ENCODE data around the gene NECTIN2.

Gene NECTIN2

DNA sequence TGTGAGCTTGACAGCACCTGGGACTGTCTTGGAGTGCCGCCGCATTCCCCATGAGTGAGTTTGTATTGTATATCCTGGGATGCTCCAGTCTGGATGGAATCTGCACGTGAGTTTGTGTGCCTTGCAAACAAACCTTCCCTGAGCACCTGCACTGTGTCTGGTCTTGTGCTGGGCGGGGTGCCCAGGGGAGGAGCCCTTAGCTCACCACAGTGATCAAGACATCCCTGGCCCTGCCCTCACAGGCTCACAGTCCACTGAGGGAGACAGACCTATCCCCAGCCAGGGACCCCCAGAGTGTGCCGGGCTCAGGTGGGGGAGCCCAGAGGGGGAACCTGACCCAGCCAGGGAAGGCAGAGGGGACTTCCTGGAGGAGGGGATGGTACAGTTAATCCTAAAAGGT lies 38.9 kb upstream of the NECTIN2 start:
- TF ChIP-seq, protein P1, sequence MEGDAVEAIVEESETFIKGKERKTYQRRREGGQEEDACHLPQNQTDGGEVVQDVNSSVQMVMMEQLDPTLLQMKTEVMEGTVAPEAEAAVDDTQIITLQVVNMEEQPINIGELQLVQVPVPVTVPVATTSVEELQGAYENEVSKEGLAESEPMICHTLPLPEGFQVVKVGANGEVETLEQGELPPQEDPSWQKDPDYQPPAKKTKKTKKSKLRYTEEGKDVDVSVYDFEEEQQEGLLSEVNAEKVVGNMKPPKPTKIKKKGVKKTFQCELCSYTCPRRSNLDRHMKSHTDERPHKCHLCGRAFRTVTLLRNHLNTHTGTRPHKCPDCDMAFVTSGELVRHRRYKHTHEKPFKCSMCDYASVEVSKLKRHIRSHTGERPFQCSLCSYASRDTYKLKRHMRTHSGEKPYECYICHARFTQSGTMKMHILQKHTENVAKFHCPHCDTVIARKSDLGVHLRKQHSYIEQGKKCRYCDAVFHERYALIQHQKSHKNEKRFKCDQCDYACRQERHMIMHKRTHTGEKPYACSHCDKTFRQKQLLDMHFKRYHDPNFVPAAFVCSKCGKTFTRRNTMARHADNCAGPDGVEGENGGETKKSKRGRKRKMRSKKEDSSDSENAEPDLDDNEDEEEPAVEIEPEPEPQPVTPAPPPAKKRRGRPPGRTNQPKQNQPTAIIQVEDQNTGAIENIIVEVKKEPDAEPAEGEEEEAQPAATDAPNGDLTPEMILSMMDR (IDR thresholded peaks at IDR 0.05; ENCODE audit: extremely low read depth, insufficient read depth, missing control alignments), result no peak
- DNase-seq (ENCODE audit: low spot score), result peak; percentile 22
- in situ Hi-C loops (cut with MboI; ENCODE audit: low pct_unique_long_range_greater_than_20kb, low sequenced_read_pairs, unreplicated experiment), result no loop called here

- DNase-seq (ENCODE audit: low spot score), result peak; percentile 66
Measured at GRCh38 chr19:44807652-44808462, 38.2 kb upstream of the NECTIN2 start.

DNA sequence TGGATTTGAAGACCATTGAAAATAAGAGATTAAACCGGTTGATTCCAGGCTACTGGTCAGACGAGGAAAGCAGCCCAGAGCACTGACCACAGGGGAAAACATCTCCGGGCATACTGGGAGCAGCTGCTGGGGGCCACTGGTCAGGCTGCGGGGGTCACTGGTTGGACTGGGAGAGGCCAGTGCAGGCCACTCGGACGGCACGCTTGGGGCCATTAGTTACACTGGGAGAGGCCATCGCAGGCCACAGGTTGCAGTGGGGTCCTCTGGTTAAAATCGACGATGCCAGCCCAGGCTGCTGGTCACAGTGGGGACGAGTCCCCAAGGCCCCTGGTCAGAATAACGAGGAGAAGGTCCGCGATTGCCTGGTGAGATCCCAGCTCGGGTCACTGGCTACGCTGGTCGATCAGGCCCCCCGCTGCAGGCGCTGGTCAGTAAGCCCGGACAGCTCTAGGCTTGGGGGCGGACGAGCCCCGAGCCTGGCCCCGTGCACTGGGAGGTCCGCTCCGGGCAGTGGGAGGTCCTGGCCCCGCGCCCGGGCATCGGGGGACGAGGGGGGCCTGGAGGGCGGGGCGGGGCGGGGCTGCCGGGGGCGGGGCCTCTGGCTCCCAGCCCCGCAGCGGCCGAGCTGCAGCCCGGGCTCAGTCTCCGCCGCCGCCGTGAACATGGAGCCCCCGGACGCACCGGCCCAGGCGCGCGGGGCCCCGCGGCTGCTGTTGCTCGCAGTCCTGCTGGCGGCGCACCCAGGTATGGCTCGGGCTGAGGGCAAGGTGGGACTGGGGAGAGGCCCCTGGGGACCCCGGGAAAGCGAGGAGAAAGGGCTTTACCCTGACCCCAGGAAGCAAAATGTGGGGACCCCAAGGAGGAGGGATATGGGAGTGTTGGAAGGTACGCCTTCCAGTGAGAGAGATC lies 37.4 kb upstream of the NECTIN2 start, which contains the start of gene BCAM:
Gene BCAM, plus strand, starts transcription at position 641 of the 909 bp plus-strand sequence. Its CDS starts 22 bp downstream, at position 663.
- in situ Hi-C loops (cut with MboI; ENCODE audit: low pct_unique_long_range_greater_than_20kb, low sequenced_read_pairs, unreplicated experiment), result no loop called here
- peak; percentile 72 for DNase-seq (ENCODE audit: low spot score)
- TF ChIP-seq, protein P1 (IDR thresholded peaks at IDR 0.05; ENCODE audit: extremely low read depth, insufficient read depth, missing control alignments), result no peak

More at GRCh38 chr19:44807652-44808462, 38.2 kb upstream of the NECTIN2 start:
- in situ Hi-C loops (cut with MboI; ENCODE audit: low pct_unique_long_range_greater_than_20kb, low sequenced_read_pairs, unreplicated experiment), result no loop called here
- TF ChIP-seq, protein P1 (IDR thresholded peaks at IDR 0.05; ENCODE audit: extremely low read depth, insufficient read depth, missing control alignments), result peak; percentile 47

- in situ Hi-C loops (cut with MboI; ENCODE audit: low pct_unique_long_range_greater_than_20kb, low sequenced_read_pairs, unreplicated experiment), result no loop called here
- TF ChIP-seq, protein P1 (IDR thresholded peaks at IDR 0.05; ENCODE audit: extremely low read depth, insufficient read depth, missing control alignments), result no peak
- DNase-seq (ENCODE audit: low spot score), result peak; percentile 39
Measured at GRCh38 chr19:44809577-44810233, 36.4 kb upstream of the NECTIN2 start.

GRCh38 chr19:44810234-44811121 lies 35.6 kb upstream of the NECTIN2 start:
- DNase-seq (ENCODE audit: low spot score), result no peak
- TF ChIP-seq, protein P1 (IDR thresholded peaks at IDR 0.05; ENCODE audit: extremely low read depth, insufficient read depth, missing control alignments), result no peak
- in situ Hi-C loops (cut with MboI; ENCODE audit: low pct_unique_long_range_greater_than_20kb, low sequenced_read_pairs, unreplicated experiment), result no loop called here

Data from GM13977 (cell line).